GM21737 (cell line): ENCODE results near the gene LRP1B.

ENCODE experiments used
- ATAC-seq: cut with Tn5 transposase; IDR thresholded peaks from one replicate; pipeline ENCODE4 v1.9.1; 2021; ENCODE audit warnings: mild to moderate bottlenecking, moderate library complexity; ENCODE audit not compliant: unreplicated experiment

LRP1B gene

GRCh38 chr2:141796449-141796848, 334.4 kb downstream of the LRP1B start:
- ATAC-seq = no peak

GRCh38 chr2:141791521-141791920, 339.3 kb downstream of the LRP1B start:
- ATAC-seq = no peak

- no peak for ATAC-seq
These were observed 348.2 kb downstream of the LRP1B start for GRCh38 chr2:141782574-141782973.

- no peak for ATAC-seq
These were observed 352.4 kb downstream of the LRP1B start for GRCh38 chr2:141778315-141778835.

GRCh38 chr2:141770530-141770929, 360.3 kb downstream of the LRP1B start:
- no peak for ATAC-seq

GRCh38 chr2:141767691-141768090, 363.1 kb downstream of the LRP1B start:
- ATAC-seq = no peak

- ATAC-seq = no peak
These were observed 363.8 kb downstream of the LRP1B start for GRCh38 chr2:141767051-141767450.

- ATAC-seq = no peak
These were observed 364.6 kb downstream of the LRP1B start for GRCh38 chr2:141766225-141766624.

- ATAC-seq = no peak
These were observed 382.2 kb downstream of the LRP1B start for GRCh38 chr2:141748616-141749015.

GRCh38 chr2:141741652-141742051, 389.2 kb downstream of the LRP1B start:
- ATAC-seq = no peak

GRCh38 chr2:141737492-141738255, 393.1 kb downstream of the LRP1B start:
- no peak for ATAC-seq

- no peak for ATAC-seq
These were observed 394.4 kb downstream of the LRP1B start for GRCh38 chr2:141736466-141736865.

- ATAC-seq = no peak
These were observed 401.9 kb downstream of the LRP1B start for GRCh38 chr2:141728886-141729285.

GRCh38 chr2:141728142-141728541, 402.7 kb downstream of the LRP1B start:
- ATAC-seq = no peak

- ATAC-seq = no peak
These were observed 406.4 kb downstream of the LRP1B start for GRCh38 chr2:141724426-141724825.

- ATAC-seq = no peak
These were observed 407.0 kb downstream of the LRP1B start for GRCh38 chr2:141723814-141724213.

- ATAC-seq = no peak
These were observed 410.3 kb downstream of the LRP1B start for GRCh38 chr2:141720476-141720875.

GRCh38 chr2:141714496-141714895, 416.3 kb downstream of the LRP1B start:
- no peak for ATAC-seq

- ATAC-seq = no peak
These were observed 419.2 kb downstream of the LRP1B start for GRCh38 chr2:141711627-141712026.

- ATAC-seq = no peak
These were observed 420.1 kb downstream of the LRP1B start for GRCh38 chr2:141710589-141711239.

- ATAC-seq = no peak
These were observed 421.1 kb downstream of the LRP1B start for GRCh38 chr2:141709756-141710155.

GRCh38 chr2:141707486-141707885, 423.3 kb downstream of the LRP1B start:
- ATAC-seq = no peak
